WTC11 (cell line): ENCODE results near the gene FOXA3.

Experiments used
- AFF4 ChIP-seq: sonication (generic); formaldehyde crosslinking; IDR thresholded peaks from 2 replicates; pipeline ENCODE4 v1.8.1; 2023; ENCODE audit warnings: mild to moderate bottlenecking, missing genetic modification reagents, borderline replicate concordance
- CREB1 ChIP-seq: sonication (generic); formaldehyde crosslinking; IDR thresholded peaks from 2 replicates; pipeline ENCODE4 v1.8.0; 2023; ENCODE audit warnings: mild to moderate bottlenecking, missing genetic modification reagents
- CTCF ChIP-seq: fragments of 200-600 bp; IDR thresholded peaks from 2 replicates; pipeline ENCODE4 v1.8.0; 2022; ENCODE audit warnings: antibody characterized with exemption
- ESRRA ChIP-seq: sonication (generic); formaldehyde crosslinking; IDR thresholded peaks from 2 replicates; pipeline ENCODE4 v1.8.1; 2022; ENCODE audit warnings: mild to moderate bottlenecking, missing genetic modification reagents, borderline replicate concordance
- FOXP1 ChIP-seq: sonication (generic); formaldehyde crosslinking; IDR thresholded peaks from 2 replicates; pipeline ENCODE4 v1.8.0; 2022; ENCODE audit warnings: missing genetic modification reagents, mild to moderate bottlenecking, moderate library complexity, borderline replicate concordance
- IRF2 ChIP-seq: sonication (generic); formaldehyde crosslinking; IDR thresholded peaks from 2 replicates; pipeline ENCODE4 v1.8.0; 2022; ENCODE audit warnings: low read depth, missing genetic modification reagents, borderline replicate concordance
- NFE2L1 ChIP-seq: sonication (generic); formaldehyde crosslinking; IDR thresholded peaks from 2 replicates; pipeline ENCODE4 v1.8.1; 2023; ENCODE audit warnings: missing genetic modification reagents
- TCF7 ChIP-seq: sonication (generic); formaldehyde crosslinking; IDR thresholded peaks from 2 replicates; pipeline ENCODE4 v1.8.0; 2022; ENCODE audit warnings: mild to moderate bottlenecking, low read depth, missing genetic modification reagents, moderate library complexity
- ZNF317 ChIP-seq: sonication (generic); formaldehyde crosslinking; IDR thresholded peaks from 2 replicates; pipeline ENCODE4 v1.8.1; 2023; ENCODE audit warnings: low read depth, mild to moderate bottlenecking, moderate library complexity, missing genetic modification reagents, borderline replicate concordance
- TF ChIP-seq, protein P1 (sequence below): sonication (generic); formaldehyde crosslinking; IDR thresholded peaks from 2 replicates; pipeline ENCODE4 v1.8.0; 2023; ENCODE audit warnings: missing genetic modification reagents, mild to moderate bottlenecking, borderline replicate concordance
- TF ChIP-seq, protein P2 (sequence below): sonication (generic); formaldehyde crosslinking; IDR thresholded peaks from 2 replicates; pipeline ENCODE4 v1.8.1; 2022; ENCODE audit warnings: mild to moderate bottlenecking, moderate library complexity, missing genetic modification reagents
- TF ChIP-seq, protein P3 (sequence below): sonication (generic); formaldehyde crosslinking; IDR thresholded peaks from 2 replicates; pipeline ENCODE4 v1.8.1; 2022; ENCODE audit warnings: missing genetic modification reagents, borderline replicate concordance

- TF ChIP-seq AFF4 (CRISPR knock-in tag) (no peak), CTCF (no peak), IRF2 (CRISPR knock-in tag) (no peak), CREB1 (CRISPR knock-in tag) (no peak), FOXP1 (CRISPR knock-in tag) (no peak), ZNF317 (CRISPR knock-in tag) (no peak), TCF7 (CRISPR knock-in tag) (no peak), NFE2L1 (CRISPR knock-in tag) (no peak), ESRRA (CRISPR knock-in tag) (no peak)
- TF ChIP-seq, protein P1, sequence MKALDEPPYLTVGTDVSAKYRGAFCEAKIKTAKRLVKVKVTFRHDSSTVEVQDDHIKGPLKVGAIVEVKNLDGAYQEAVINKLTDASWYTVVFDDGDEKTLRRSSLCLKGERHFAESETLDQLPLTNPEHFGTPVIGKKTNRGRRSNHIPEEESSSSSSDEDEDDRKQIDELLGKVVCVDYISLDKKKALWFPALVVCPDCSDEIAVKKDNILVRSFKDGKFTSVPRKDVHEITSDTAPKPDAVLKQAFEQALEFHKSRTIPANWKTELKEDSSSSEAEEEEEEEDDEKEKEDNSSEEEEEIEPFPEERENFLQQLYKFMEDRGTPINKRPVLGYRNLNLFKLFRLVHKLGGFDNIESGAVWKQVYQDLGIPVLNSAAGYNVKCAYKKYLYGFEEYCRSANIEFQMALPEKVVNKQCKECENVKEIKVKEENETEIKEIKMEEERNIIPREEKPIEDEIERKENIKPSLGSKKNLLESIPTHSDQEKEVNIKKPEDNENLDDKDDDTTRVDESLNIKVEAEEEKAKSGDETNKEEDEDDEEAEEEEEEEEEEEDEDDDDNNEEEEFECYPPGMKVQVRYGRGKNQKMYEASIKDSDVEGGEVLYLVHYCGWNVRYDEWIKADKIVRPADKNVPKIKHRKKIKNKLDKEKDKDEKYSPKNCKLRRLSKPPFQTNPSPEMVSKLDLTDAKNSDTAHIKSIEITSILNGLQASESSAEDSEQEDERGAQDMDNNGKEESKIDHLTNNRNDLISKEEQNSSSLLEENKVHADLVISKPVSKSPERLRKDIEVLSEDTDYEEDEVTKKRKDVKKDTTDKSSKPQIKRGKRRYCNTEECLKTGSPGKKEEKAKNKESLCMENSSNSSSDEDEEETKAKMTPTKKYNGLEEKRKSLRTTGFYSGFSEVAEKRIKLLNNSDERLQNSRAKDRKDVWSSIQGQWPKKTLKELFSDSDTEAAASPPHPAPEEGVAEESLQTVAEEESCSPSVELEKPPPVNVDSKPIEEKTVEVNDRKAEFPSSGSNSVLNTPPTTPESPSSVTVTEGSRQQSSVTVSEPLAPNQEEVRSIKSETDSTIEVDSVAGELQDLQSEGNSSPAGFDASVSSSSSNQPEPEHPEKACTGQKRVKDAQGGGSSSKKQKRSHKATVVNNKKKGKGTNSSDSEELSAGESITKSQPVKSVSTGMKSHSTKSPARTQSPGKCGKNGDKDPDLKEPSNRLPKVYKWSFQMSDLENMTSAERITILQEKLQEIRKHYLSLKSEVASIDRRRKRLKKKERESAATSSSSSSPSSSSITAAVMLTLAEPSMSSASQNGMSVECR: no peak
- TF ChIP-seq, protein P2, sequence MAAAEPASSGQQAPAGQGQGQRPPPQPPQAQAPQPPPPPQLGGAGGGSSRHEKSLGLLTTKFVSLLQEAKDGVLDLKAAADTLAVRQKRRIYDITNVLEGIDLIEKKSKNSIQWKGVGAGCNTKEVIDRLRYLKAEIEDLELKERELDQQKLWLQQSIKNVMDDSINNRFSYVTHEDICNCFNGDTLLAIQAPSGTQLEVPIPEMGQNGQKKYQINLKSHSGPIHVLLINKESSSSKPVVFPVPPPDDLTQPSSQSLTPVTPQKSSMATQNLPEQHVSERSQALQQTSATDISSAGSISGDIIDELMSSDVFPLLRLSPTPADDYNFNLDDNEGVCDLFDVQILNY (CRISPR knock-in tag): no peak
- TF ChIP-seq, protein P3, sequence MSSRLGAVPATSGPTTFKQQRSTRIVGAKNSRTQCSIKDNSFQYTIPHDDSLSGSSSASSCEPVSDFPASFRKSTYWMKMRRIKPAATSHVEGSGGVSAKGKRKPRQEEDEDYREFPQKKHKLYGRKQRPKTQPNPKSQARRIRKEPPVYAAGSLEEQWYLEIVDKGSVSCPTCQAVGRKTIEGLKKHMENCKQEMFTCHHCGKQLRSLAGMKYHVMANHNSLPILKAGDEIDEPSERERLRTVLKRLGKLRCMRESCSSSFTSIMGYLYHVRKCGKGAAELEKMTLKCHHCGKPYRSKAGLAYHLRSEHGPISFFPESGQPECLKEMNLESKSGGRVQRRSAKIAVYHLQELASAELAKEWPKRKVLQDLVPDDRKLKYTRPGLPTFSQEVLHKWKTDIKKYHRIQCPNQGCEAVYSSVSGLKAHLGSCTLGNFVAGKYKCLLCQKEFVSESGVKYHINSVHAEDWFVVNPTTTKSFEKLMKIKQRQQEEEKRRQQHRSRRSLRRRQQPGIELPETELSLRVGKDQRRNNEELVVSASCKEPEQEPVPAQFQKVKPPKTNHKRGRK: no peak
These were observed 12.0 kb downstream of the FOXA3 start for GRCh38 chr19:45876161-45876410.
